Activated CD8-positive, alpha-beta memory T cell treated with anti-CD3 and anti-CD28 coated beads for 48 hours (primary cell): ENCODE data around the gene CDPF1.

ENCODE experiments used
- DNase-seq, 3 experiments: peaks; one replicate each; pipeline ENCODE4 v3.0.0-alpha.2; 2020; ENCODE audit warnings: low read depth in 2 of 3, low spot score in 2 of 3

CDPF1 gene, protein sequence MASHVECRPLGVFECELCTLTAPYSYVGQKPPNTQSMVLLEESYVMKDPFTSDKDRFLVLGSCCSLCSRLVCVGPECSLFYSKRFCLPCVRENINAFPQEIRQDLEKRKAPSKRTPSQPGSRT

DNA sequence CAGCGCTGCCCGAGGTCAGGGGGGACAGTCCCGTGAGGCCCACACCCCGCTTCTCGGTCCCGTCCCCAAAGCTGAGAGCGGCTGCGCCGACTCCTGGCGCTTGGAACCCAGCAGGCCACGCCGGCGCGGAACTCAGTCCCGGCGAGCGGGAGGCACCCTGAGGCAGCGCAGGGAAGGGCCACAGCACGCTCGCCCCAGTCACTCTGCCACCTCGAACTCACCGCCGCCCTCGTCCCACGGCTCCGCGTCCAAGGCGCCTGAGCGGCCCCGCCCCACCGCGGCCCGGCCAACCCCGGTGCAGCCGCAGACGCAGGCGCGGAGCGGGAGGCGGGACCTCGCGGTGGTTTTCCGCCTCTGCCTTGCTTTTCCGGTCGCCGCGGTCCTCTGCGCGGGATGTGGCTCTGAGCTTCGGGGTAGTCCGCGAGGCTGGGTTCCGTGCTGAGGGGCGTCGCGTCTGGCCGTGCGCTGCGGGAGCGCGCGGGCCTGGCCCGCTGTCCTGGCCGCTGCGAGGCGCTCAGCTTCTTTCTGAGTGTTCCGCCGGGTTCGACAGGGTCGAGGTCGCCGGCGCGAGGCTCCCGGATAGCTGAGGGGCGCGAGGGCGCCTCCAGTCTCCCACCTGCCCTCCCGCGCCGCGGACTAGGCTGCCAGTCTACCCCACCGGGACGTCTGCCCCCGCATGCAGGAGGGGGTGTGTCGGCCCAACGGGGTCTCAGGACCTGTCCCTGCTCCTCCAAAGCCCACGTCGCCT is at the start of gene CDPF1:
Gene CDPF1, minus strand, starts transcription at position 259 of the 748 bp plus-strand sequence. CDS start 2,009 bp downstream, outside the sequence.
- DNase-seq, result peak; percentile 68 to 88 (median 75)

DNA sequence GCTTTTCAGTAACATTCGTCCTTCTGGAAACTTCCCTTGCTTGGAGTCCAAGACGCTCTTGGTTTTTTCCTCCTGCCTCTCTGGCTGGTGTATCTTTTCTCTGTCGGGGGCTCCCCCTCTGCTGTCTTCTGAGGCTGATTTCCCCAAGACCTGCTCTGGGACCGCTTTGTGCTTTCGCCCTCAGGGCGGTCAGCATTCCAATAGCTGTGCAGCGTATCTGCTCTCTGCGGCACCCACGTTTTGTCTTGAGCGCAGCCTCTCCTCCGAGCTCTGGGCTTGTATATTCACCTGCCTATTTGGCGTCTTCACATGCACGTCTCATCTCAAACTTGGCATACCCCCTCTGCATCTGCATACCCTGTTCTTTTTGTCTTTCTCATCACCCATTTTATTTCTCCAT is 49.0 kb upstream of the CDPF1 start:
- no peak for DNase-seq

DNA sequence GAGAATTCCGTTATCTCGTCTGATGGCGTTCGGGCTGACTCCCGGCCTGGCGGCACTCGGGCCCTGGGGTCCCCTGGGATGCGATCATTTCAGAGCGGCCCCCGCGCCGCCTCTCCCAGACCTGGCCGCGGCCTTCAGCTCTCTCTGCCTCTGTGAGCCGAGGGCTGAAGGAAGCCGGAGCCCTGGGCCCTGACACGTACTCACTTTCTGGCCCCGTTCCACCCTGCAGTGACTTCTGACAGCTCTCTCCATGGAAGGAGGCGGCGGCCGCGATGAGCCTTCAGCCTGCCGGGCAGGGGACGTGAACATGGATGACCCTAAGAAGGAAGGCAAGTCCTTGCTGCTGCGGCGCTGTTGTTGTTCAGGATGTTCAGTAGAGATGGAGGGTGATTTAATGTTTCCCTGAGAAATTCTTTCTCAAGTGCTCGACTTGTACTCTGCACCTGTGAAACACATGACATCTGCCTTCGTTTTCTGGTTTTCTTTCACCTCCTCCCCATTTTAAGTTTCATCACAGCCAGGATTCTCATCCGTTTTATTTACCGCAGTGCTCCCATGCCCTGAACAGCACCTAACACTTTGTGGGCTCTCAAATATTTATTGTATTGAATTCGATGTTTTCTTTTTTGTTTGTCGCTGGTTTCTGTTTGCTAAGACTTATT is 47.2 kb upstream of the CDPF1 start:
- DNase-seq, result peak in 1 of 3 experiments; percentile 18

DNA sequence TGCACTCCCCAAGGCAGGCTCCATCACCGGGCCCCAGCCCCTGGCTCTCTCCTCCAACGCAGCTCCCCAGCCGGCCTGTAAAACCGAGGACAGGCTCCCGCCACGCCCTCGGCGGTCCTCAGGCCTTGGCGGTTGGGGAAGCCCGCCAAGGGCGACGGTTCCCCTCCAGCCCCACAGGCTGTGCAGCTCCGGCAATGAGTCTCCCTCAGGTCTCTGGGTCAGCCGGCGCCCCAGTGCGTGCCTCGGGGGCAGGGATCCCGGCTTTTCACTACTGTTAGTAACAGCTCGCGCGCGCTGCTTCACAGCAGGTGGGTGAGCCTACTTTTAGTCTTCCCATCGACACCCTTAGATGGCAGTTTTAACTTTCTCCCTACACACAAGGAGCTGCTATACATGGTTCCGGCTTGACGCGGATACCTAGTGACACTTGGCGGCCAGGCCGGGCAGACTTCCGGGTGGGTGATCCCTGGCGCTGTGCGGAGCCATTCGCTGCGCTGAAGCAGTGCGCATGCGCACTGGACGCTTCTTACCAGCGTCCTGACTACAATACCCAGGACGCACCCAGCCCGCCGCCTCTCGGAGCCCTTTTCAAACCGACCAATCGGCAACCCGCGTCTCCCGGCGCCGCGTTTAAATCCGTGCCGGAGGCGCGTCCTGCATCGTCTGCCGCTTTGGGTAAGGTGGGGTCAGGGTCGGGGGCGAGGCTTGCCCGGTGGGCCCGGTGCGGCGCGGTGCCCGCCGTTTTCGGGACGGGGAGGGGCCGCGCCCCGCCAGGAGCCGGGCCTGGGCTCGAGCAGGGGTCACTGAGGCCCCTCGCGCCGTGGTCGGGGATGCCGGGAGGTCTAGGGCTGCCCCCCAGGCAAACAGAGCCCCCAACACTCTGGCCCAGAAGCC is 46.4 kb upstream of the CDPF1 start, which contains the start of gene GTSE1:
Gene GTSE1, plus strand, starts transcription at position 614 of the 894 bp plus-strand sequence. CDS start 531 bp downstream, outside the sequence.
- DNase-seq, result peak; percentile 80 to 97 (median 95)

DNA sequence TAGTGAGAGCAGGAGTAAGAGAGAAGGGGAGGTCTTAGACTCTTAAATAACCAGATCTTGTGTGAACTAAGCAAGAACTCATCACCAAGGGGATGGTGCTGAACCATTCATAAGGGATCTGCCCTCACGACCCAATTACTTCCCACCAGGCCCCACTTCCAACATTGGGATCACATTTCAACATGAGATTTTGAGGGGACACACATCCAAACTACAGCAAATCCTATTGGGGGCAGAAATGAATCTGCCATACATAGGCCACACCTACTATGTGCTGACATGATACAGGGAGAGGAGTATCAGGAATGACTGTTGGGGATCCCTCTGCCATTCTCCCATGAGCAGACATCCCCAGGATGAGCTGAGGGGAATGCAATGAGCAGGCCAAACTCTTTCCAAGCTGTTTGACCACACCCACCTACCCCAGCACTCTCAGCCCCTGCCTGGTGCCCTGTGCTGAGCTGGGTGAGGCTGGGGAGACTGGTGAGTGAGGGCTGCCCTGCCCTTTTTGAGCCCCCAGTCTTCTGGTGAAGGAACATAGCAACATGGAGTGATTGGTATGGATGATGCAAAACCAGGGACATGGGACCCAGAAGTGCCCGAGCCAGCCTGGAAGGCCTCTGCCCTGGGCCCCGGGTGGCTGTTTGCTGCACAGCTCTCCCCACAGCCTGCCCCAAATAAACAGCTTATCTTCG is 45.3 kb upstream of the CDPF1 start:
- DNase-seq, result no peak

DNA sequence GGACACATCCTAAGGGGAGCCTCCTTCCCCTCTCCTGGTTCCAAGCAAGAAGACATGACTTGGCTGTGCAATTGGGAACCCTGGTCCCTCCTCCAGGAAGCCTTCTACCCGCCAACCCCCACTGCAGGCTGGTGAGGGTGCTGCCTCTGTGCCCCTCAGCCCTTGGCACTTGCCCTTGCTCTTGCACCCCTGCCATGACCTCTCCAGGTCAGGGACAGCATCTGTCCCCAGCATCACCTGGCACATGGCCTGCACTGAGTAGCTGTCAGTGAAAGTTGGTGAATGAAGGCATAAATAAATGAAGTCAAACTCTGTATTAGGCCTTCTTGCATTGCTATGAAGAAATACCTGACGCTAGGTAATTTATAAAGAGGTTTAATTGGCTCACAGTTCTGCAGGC is 44.7 kb upstream of the CDPF1 start:
- DNase-seq, result no peak

DNA sequence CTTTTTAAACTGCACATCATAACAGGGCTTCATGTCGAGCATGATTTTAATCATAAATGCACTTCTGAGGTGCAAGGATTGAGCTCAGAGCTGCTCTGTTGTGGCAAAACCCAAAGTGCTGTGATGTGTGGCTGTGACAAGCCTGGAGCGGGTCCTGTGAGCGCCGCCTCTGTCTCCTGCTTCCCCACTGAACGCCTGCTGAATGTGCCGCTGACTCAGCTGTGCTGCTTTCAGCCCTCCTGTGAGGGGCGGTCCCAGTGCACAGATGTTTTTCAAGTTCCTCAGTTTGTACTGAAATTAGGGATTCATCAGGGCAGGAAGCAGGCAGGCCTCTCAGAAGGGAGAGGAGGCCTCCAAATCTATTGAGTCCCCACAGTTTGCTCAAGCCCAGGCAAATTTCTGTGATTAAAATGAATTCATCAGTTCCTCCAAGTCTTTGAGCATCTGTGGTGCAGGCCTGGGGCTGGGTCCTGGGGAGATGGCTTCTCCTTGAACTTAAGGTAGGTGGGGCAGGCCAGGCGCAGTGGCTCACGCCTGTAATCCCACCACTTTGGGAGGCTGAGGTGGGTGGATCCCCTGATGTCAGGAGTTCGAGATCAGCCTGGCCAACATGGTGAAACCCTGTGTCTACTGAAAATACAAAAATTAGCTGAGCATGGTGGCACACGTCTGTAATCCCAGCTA is 43.6 kb upstream of the CDPF1 start:
- no peak for DNase-seq

DNA sequence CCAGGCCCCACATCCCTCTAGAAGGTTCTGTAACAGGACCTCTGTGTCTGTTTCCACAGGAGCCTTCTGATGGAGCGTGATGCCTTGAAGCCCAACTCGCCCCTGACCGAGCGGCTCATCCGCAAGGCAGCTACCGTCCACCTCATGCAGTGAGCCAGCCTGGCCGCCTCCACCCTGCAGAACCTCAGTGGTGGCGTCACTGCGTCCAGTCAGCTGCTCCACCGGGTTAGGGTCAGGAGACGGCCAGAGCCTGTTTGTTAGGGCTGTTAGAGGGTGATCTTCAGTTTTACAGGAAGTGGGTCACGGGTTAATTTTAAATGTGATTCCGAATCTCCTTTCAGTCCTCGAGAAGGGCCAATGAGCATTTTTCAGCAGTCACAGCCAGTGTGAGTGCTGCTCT is 42.6 kb upstream of the CDPF1 start:
- no peak for DNase-seq

DNA sequence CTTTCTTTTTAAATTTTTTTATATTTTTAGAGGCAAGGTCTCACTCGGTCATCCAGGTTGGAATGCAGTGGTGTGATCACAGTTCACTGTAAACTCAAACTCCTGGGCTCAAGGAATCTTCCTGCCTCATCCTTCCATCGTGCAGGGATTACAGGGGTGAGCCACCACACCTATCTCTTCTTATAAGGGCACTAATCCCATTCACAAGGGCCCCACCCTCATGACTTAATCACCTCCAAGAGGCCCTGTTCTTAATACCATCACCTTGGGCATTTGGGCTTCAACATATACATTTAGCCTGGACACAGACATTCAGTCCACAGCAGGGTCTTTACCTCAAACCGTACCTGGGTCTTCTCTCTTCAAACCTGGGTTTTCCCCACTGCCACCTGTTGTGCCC is 42.1 kb upstream of the CDPF1 start:
- no peak for DNase-seq

DNA sequence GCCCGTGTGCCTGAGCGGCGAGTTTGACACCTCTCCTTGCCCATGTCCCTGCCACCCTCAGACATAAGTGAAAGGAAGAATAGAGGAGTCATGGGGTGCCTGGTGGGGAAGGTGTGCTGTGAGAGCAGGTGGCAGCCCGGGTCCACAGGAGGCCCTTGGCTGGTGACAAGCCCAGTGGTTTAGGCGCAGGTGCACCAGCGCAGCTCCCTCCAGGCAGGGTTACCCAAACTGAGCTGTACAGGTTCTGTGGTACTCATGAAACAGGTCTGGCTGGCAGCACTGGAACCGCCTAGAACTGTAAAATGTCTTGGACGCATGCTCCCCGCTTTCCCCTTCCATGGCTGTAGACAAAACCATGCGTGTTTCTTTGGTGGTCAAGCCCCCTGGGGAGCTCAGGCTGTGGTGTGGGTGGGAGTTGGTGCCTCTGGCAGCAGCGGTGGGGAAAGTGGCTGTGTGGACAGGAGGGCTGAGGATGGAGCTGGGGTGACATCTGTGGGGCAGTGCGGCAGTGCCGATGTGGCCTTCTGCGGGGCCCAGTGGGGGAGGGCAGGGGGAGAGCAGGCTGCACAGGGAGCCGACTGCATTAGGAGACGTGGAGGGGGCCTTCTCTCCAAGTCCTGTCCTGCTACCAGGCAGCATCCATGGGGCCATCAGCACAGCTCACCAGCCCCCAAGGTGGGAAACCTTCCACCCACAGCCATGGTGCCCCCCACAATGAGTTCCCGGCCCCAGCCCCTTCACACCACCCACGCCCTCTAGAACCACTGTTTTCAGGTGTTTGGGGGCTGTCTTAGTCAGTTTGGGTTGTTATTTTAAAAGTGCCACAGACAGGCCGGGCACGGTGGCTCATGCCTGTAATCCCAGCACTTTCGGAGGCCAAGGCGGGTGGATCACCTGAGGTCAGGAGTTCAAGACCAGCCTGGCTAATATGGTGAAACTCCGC is 41.0 kb upstream of the CDPF1 start:
- no peak for DNase-seq

DNA sequence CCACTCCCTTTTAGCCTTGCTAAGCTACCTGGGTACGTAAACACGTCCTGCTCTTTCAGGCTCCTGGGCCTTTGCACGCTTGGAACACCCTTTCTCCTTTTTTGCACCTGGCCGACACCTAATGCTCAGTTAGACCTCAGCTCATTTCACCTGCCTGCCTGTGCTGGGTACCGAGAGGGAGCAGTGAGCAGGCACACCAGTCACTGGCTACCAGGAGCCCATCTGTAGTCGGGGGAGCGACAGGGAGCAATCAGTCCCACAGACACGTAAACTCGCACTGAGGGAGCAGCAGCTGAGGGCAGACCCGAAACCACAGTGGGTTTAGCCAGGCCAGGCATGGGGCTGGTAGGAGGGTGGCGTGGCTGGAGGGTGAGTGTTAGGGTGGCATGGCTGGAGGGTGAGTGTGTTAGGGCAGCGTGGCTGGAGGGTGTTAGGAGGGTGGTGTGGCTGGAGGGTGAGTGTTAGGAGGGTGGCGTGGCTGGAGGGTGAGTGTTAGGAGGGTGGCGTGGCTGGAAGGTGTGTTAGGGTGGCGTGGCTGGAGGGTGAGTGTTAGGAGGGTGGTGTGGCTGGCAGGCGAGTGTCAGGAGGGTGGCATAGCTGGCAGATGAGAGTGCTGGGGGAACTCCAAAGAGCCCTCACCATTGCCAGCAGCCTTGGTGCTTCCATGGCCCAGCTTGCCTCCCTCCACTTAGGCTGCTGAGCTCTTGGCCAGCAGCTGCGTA is 40.2 kb upstream of the CDPF1 start:
- no peak for DNase-seq

DNA sequence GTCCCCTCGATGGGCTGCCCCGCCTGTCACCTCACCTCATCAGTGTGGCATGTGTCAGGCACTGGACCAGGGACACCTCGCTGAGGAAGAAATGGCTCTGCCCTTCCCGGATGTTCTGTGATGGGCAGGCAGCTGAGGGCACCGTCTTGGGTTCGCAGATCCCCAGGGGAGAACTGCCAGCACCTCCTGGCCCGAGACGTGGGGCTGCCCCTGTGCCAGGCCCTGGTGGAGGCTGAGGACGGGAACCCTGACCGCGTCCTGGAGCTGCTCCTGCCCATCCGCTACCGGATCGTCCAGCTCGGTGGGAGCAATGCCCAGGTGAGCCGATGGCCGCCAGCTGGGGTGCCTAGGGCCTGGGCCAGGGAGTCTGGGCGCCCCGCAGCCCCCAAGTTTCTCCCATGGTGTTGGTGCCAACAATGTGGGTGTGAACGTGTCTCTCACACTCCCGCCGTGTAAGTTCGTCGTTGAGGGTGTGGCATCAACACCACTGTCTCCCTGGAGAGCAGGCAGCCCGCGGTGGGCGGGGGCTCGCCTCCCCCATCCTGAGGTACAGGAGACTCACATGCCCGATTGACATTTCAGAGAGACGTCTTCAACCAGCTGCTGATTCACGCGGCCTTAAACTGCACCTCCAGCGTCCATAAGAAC is 39.3 kb upstream of the CDPF1 start:
- DNase-seq, result no peak

DNA sequence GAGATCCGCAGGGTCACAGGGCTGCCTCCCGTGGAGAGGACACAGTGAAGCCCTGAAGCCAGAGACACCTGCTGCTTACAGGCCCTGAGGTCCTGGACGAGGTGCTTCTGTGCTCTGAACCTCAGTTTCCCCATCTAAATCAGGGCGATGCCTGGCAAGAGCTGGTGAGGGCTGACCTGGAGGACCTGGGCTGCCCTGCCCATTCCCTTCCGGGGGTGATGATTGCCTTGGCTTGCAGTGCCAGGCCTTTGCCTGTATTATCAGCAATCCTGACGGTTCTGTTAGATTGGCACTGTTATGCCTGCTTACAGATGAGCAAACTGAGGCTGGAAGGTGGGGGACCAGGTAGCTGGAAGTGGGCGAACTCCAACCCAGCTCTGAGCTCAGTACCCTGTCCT is 38.8 kb upstream of the CDPF1 start:
- DNase-seq, result no peak

DNA sequence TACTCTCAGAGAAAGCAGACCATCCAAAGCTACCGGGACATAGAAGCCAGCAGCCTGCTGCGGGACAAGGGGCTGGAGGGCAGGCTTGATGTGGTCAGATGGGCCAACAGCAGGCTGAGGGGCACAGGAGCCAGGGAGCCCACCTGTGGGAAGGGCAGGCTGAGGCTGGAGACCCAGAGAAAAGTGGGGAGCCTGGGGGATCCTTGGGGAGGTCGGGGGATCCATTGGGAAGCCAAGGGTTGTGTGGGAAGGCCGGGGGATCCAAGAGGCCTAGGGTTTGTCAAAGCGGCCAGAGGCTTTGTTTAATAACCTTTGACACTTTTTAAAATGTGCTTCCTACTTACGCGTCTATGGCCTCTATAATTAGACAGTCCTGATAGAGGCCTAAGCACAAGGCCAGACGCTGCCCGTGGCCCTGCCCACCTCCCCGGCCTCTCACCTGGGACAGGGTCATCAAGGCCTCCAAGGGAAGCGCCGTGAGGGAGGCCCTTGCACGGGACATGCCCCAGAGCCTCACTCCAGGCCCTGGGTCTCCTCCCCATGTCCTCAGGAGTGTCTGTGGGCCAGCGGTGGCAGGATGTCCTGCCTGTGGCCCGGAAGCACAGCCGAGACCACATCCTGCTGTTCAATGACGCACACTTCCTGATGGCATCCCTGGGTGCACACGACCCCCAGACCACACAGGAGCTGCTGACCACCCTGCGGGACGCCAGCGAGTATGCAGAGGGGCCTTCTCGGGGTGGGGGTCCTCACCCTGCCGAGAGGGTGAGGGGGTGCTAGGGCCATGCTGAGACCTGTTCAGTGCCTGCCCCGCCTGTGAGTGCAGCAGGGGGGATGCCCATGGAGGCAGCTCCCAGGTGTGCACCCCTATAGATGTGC is 38.0 kb upstream of the CDPF1 start:
- DNase-seq, result no peak

DNA sequence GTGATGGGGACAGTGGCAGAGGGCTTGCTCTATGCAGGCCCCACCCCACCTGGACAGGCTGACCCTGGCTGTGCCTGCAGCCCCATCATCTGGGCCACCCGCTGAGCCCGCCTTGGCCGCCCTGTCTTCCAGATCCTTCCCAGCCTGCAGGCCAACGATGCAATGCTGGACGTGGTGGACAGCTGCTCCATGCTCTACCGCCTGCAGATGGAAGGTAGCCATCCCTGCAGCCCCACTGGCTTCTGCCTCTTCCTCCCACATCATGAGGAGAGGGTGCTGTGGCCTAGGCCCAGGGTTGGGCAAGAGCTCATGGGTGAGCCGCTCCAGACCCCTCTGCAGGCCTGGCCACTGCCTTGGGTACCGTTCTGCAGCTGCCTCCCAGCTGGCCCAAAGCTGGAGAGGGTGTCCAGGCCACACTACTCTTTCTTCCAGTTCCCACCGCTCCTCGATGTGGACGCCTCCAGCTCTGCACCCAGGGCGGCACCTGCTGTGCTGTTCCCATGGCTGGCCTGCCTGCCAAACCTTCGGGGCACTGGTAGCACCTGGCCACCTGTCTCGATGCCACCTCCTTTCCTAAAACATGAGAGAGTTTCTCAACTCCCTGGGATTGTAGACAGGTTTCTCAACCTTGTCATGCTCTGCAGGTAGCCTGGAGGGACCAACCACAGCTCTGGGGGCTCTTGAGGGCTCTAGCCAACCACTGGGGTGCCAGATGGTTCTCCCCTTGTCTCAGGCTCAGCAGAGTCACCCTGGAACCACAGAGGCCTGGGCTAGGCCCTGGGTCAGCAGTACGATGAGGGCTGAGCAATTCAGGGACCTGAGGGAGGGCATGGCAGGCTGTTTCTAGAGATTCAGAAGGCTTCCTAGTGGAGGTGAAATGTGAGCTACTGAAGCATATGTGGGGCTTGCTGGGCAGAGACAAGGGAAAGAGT is 37.1 kb upstream of the CDPF1 start:
- DNase-seq, result no peak

DNA sequence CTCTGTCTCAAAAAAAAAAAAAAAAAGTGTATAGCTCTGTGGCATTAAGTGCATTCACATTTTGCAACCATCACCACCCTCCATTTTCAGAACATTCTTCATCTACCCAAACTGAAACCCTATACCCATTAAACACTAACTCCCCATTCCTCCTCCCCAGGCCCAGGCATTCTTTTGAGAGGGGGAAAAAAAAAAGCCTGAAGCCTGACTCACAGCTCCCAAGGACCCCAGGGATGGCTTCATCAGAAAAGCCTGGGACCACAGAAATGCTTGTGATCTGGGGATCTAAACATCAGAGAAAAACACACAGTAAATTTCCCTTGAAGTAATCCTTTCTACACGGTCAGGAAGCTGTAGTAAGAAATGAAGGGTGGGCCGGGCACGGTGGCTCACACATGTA is 35.9 kb upstream of the CDPF1 start:
- DNase-seq, result no peak
